C4-2B (cell line): ENCODE results near the gene ENDOV.

Experiments
- CTCF ChIP-seq: fragments of 450-650 bp; conservative IDR thresholded peaks from 2 replicates; pipeline ENCODE4 v1.5.1; 2017; ENCODE audit warnings: mild to moderate bottlenecking
- ZFX ChIP-seq: fragments of 450-650 bp; IDR thresholded peaks from 2 replicates; pipeline ENCODE4 v1.6.1; 2017

- no peak for TF ChIP-seq CTCF
- TF ChIP-seq ZFX, result no peak
Measured at GRCh38 chr17:80438806-80439205, 23.8 kb downstream of the ENDOV start.
